SK-N-SH (cell line): ENCODE data around the gene ERICH6. TPM values are rescaled to one million over a fixed set of nuclear protein-coding genes. Genes with fewer than 3 reads are reported as not detected.

ENCODE experiments used
- CTCF ChIA-PET: fragments of 300-600, 350-600 bp; formaldehyde crosslinking; extraction: SDS; loops from one replicate; lab custom pipeline; 2021; lab: Yijun Ruan, JAX
- POLR2A ChIA-PET: fragments of 350-600 bp; sonication (Branson Sonifier 250); formaldehyde crosslinking; extraction: SDS; loops from one replicate; lab custom pipeline; 2020; ENCODE audit warnings: antibody characterized with exemption, inconsistent platforms; lab: Yijun Ruan, JAX
- DNase-seq: peaks from one replicate; pipeline ENCODE4 v3.0.0; 2012
- H2AFZ ChIP-seq: fragments of 200-600 bp; sonication (generic); 2 replicates; pipeline ENCODE4 v1.8.1; 2016; ENCODE audit warnings: antibody characterized with exemption, mild to moderate bottlenecking, low read depth
- H3F3A ChIP-seq: fragments of 200-600 bp; sonication (generic); replicated peaks from 2 replicates; pipeline ENCODE3; 2016; ENCODE audit warnings: antibody characterized with exemption, mild to moderate bottlenecking; ENCODE audit not compliant: insufficient read depth
- H3K27ac ChIP-seq, 2 experiments: fragments of 200-500 bp in 1 of 2; fragments of 200-600 bp in 1 of 2; sonication (Bioruptor generic) in 1 of 2; sonication (generic), shearing (Covaris generic) in 1 of 2; 2 replicates each; pipeline versions ENCODE4 v1.5.1 to v1.6.1; 2014 to 2016; ENCODE audit warnings: low read depth in 2 of 2, inconsistent platforms in 1 of 2, low read length in 1 of 2, mild to moderate bottlenecking in 1 of 2, mixed read lengths in 1 of 2
- H3K27me3 ChIP-seq: fragments of 200-600 bp; sonication (generic), shearing (Covaris generic); 2 replicates; pipeline ENCODE4 v1.6.1; 2016; ENCODE audit warnings: mixed run types; ENCODE audit not compliant: insufficient read depth
- H3K36me3 ChIP-seq, 2 experiments: fragments of 200-500 bp in 1 of 2; fragments of 200-600 bp in 1 of 2; sonication (Bioruptor generic) in 1 of 2; sonication (generic) in 1 of 2; replicated peaks in 1 of 2; 2 replicates each; pipeline versions ENCODE3 to v1.5.1; 2014 to 2016; ENCODE audit warnings: low read length in 1 of 2, mild to moderate bottlenecking in 1 of 2; ENCODE audit not compliant: insufficient read depth in 2 of 2, control insufficient read depth in 1 of 2
- H3K4me1 ChIP-seq, 2 experiments: fragments of 200-500 bp in 1 of 2; fragments of 200-600 bp in 1 of 2; sonication (Bioruptor generic) in 1 of 2; sonication (generic), shearing (Covaris generic) in 1 of 2; 2 replicates each; pipeline versions ENCODE4 v1.5.1 to v1.6.1; 2014 to 2016; ENCODE audit warnings: low read depth in 1 of 2, low read length in 1 of 2, mixed run types in 1 of 2; ENCODE audit not compliant: insufficient read depth in 2 of 2, control insufficient read depth in 1 of 2
- H3K4me2 ChIP-seq: fragments of 200-600 bp; sonication (generic), shearing (Covaris generic); 2 replicates; pipeline ENCODE4 v1.6.1; 2017; ENCODE audit warnings: mixed run types
- H3K4me3 ChIP-seq, 2 experiments: fragments of 200-500 bp in 1 of 2; fragments of 200-600 bp in 1 of 2; sonication (Bioruptor generic) in 1 of 2; sonication (generic), shearing (Covaris generic) in 1 of 2; 2 replicates each; pipeline versions ENCODE4 v1.5.1 to v1.8.1; 2014 to 2016; ENCODE audit warnings: low read depth in 2 of 2, inconsistent platforms in 1 of 2, low read length in 1 of 2, mild to moderate bottlenecking in 1 of 2, mixed read lengths in 1 of 2, moderate library complexity in 1 of 2
- H3K79me2 ChIP-seq: fragments of 200-600 bp; sonication (generic); 2 replicates; pipeline ENCODE4 v1.8.1; 2017; ENCODE audit warnings: mild to moderate bottlenecking; ENCODE audit not compliant: insufficient read depth
- H3K9ac ChIP-seq: fragments of 200-600 bp; sonication (generic); 2 replicates; pipeline ENCODE4 v1.6.1; 2017; ENCODE audit warnings: mixed run types
- H3K9me2 ChIP-seq: fragments of 200-600 bp; sonication (generic); 2 replicates; pipeline ENCODE4 v1.6.1; 2017; ENCODE audit warnings: mixed run types
- H3K9me3 ChIP-seq: fragments of 200-600 bp; sonication (generic); 2 replicates; pipeline ENCODE4 v1.6.1; 2017; ENCODE audit warnings: mixed run types, mild to moderate bottlenecking, moderate library complexity
- H4K20me1 ChIP-seq: fragments of 200-600 bp; sonication (generic); 2 replicates; pipeline ENCODE4 v1.6.1; 2017; ENCODE audit warnings: mild to moderate bottlenecking, mixed run types; ENCODE audit not compliant: insufficient read depth
- CTCF ChIP-seq: fragments of 200-600 bp; sonication (generic); IDR thresholded peaks from 2 replicates; pipeline ENCODE4 v1.6.1; 2017; ENCODE audit warnings: antibody characterized with exemption, mild to moderate bottlenecking, moderate library complexity
- EZH2phosphoT487 ChIP-seq: fragments of 200-600 bp; sonication (generic); IDR thresholded peaks from 2 replicates; pipeline ENCODE4 v1.6.1; 2017; ENCODE audit warnings: low read depth, mixed run types, mild to moderate bottlenecking, antibody characterized with exemption, moderate library complexity, borderline replicate concordance
- FOSL2 ChIP-seq: IDR thresholded peaks from 2 replicates; pipeline ENCODE4 v1.4.0; 2012; ENCODE audit warnings: low read depth, mild to moderate bottlenecking, moderate library complexity, borderline replicate concordance
- FOXM1 ChIP-seq: IDR thresholded peaks from 2 replicates; pipeline ENCODE4 v1.4.0; 2012; ENCODE audit warnings: low read depth, mild to moderate bottlenecking
- JUND ChIP-seq: IDR thresholded peaks from 2 replicates; pipeline ENCODE4 v1.4.0; 2012
- RFX5 ChIP-seq: IDR thresholded peaks from 2 replicates; pipeline ENCODE4 v1.6.1; 2012; ENCODE audit warnings: mild to moderate bottlenecking, improper control_type of control experiment, low read length
- SMC3 ChIP-seq: IDR thresholded peaks from 2 replicates; pipeline ENCODE4 v1.6.1; 2012; ENCODE audit warnings: low read depth, low read length, improper control_type of control experiment
- TAF1 ChIP-seq: IDR thresholded peaks from 2 replicates; pipeline ENCODE4 v1.6.1; 2012; ENCODE audit warnings: low read depth, mild to moderate bottlenecking, low read length, moderate library complexity, borderline replicate concordance
- USF1 ChIP-seq: IDR thresholded peaks from 2 replicates; pipeline ENCODE4 v1.4.0; 2012; ENCODE audit warnings: low read depth, borderline replicate concordance
- ZBTB33 ChIP-seq: IDR thresholded peaks from 2 replicates; pipeline ENCODE4 v1.4.0; 2012; ENCODE audit warnings: low read depth, borderline replicate concordance
- WGBS: methylation state at CpG from one replicate; pipeline ENCODE4 v1.1.6; 2017; ENCODE audit warnings: low lambda C conversion rate; 5-methylcytosine and 5-hydroxymethylcytosine counted together
- polyA plus RNA-seq, 3 experiments: library from polyadenylated mRNA; depleted of rRNA; stranded (reverse); fragments of >200 nt; gene quantifications; 2 replicates each; pipeline ENCODE4 v1.2.3, GENCODE V29; 2012
- TF ChIP-seq, protein P1 (sequence below): fragments of 150-350 bp; IDR thresholded peaks from 2 replicates; pipeline ENCODE4 v1.6.1; 2016; ENCODE audit warnings: mild to moderate bottlenecking, low read depth, low read length
- TF ChIP-seq, protein P2 (sequence below): IDR thresholded peaks from 2 replicates; pipeline ENCODE4 v1.4.0; 2012; ENCODE audit warnings: low read depth

The ERICH6 gene
- polyA plus RNA-seq, 1 of the 3 experiments (the other 2 are of a cell fraction) = 0.08 TPM

GRCh38 chr3:150626148-150626930 lies 77.4 kb downstream of the ERICH6 start:
- CTCF ChIA-PET = interaction anchor here (1.7 kb wide), 1 partner anchor 94 kb away, joined by 5 read pairs; no protein-coding TSS in a partner anchor

DNA sequence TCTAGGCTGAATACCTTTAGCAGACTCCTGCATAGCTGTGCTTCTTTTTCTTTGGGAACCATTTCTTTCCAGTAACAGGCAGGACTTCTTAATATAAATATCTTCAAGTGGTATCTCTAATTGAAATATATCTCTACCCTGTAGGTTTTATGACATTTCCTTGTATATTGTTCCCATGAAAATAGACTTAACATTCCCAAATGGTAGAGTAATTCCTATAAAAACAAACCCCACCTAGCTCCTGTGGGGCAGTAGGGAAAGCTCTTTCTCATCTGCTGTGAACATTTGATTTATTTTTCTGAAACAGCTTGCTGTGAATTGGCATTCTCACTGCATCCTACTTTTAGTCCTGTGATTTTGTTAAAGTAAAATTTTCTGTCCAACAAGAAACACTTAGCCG lies 79.8 kb downstream of the ERICH6 start:
- no peak overlapping the region for H3K27ac ChIP-seq

More at GRCh38 chr3:150626148-150626930, 77.4 kb downstream of the ERICH6 start:
- peaks cover 17% of the 10 kb centered on the region for H3K79me2 ChIP-seq
- H3K9me3 ChIP-seq = no peaks in the 10 kb centered on the region
- H3K27ac ChIP-seq = no peak overlapping the region
- peaks cover 0 to 8% of the 10 kb centered on the region in 2 experiments; a peak in 2 of 4 replicates for H3K4me1 ChIP-seq
- no peak overlapping the region for H2AFZ ChIP-seq
- peaks cover 43 to 49% of the 10 kb centered on the region in 2 experiments for H3K36me3 ChIP-seq
- DNase-seq = no peak
- H3K27me3 ChIP-seq = no peaks in the 10 kb centered on the region
- no peak overlapping the region for H3K4me2 ChIP-seq
- no peak for TF ChIP-seq CTCF
- TF ChIP-seq EZH2phosphoT487 = no peak
- no peak for TF ChIP-seq JUND
- TF ChIP-seq TAF1 = no peak
- no peak for TF ChIP-seq FOXM1
- TF ChIP-seq, protein P1, sequence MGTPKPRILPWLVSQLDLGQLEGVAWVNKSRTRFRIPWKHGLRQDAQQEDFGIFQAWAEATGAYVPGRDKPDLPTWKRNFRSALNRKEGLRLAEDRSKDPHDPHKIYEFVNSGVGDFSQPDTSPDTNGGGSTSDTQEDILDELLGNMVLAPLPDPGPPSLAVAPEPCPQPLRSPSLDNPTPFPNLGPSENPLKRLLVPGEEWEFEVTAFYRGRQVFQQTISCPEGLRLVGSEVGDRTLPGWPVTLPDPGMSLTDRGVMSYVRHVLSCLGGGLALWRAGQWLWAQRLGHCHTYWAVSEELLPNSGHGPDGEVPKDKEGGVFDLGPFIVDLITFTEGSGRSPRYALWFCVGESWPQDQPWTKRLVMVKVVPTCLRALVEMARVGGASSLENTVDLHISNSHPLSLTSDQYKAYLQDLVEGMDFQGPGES = no peak
- H3K4me3 ChIP-seq = no peak overlapping the region
- POLR2A ChIA-PET = no interaction called here
- 95% methylated on average over 2 of the region's 2 CpGs for WGBS
- H3K9me2 ChIP-seq = no peaks in the 10 kb centered on the region
- H4K20me1 ChIP-seq = peaks cover 3% of the 10 kb centered on the region; the same call in 1 of the 2 replicates
- H3K9ac ChIP-seq = no peak overlapping the region
- H3F3A ChIP-seq = peaks cover 3% of the 10 kb centered on the region

More for the DNA sequence above, 79.8 kb downstream of the ERICH6 start:
- Histone ChIP-seq H3F3A (peaks cover 9% of the 10 kb centered on the region), H3K9me2 (no peaks in the 10 kb centered on the region), H3K79me2 (peaks cover 34% of the 10 kb centered on the region), H3K4me3 (no peak overlapping the region), H3K4me1 (peaks cover 0 to 8% of the 10 kb centered on the region in 2 experiments; a peak in 2 of 4 replicates), H3K9me3 (no peaks in the 10 kb centered on the region), H4K20me1 (peaks cover 11% of the 10 kb centered on the region; the same call in 1 of the 2 replicates), H3K9ac (no peak overlapping the region), H3K36me3 (peaks cover 40 to 42% of the 10 kb centered on the region in 2 experiments), H2AFZ (no peak overlapping the region), H3K27me3 (no peaks in the 10 kb centered on the region), H3K4me2 (no peak overlapping the region)
- no peak for TF ChIP-seq FOSL2
- TF ChIP-seq USF1 = no peak
- TF ChIP-seq EZH2phosphoT487 = no peak
- TF ChIP-seq, protein P1 = no peak
- TF ChIP-seq RFX5 = no peak
- TF ChIP-seq, protein P2, sequence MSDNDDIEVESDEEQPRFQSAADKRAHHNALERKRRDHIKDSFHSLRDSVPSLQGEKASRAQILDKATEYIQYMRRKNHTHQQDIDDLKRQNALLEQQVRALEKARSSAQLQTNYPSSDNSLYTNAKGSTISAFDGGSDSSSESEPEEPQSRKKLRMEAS = no peak
- TF ChIP-seq ZBTB33 = no peak
- no peak for TF ChIP-seq SMC3
- ChIA-PET POLR2A (no interaction called here), CTCF (interaction anchor here (0.6 to 1.2 kb wide), 2 partner anchors 9 to 224 kb away, joined by 3 read pairs; no protein-coding TSS in a partner anchor)
- no peak for DNase-seq
- 88% methylated on average over 1 of the region's 1 CpG for WGBS
